ENCODE data around the gene TUBGCP6. TPM values are rescaled to one million over a fixed set of nuclear protein-coding genes. Genes with fewer than 3 reads are reported as not detected.

Gene TUBGCP6
- total RNA-seq, 1 donor from 2014 or later, result 48.5 TPM

DNA sequence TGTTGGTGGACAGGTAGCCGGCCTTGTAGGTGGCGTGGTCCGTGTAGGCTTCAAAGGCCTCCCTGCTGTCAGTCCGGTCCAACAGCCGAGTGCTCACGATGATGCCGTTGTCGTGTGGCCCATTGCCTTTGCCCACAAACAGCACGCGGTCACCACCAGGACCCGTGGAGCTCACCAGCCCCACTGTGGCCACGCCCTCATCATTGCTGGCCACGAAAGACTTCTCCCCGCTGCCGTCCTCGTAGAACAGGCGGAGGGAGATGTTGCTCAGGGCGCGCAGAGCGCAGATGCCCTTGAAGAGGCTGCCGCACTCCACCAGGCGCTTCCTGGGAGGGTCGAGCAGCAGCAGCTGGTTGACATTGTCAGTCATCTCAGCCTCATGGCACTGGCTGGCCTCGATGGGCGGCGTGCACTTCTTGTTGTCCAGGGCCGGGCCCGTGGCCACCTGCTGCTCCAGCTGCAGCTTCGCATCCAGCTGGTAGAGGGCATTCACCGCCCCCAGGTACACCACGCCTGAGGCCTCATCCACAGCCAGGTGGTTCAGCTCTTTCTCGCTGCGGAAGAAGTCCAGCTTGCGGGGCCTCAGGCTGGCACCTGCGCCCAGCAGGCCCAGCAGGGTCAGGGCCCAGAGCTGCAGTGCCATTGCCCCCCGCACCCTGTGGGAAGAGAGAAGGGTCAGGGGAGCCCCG lies 45.3 kb upstream of the TUBGCP6 start:
- Histone ChIP-seq H3K4me1 (peaks cover 45% of the 10 kb centered on the region), H3K27ac (no peak overlapping the region), H3K36me3 (peaks cover 61% of the 10 kb centered on the region), H3K27me3 (ENCODE audit: low read depth) (no peaks in the 10 kb centered on the region), H3K9me3 (no peaks in the 10 kb centered on the region), H3K4me3 (no peak overlapping the region)
- TF ChIP-seq, protein P1, sequence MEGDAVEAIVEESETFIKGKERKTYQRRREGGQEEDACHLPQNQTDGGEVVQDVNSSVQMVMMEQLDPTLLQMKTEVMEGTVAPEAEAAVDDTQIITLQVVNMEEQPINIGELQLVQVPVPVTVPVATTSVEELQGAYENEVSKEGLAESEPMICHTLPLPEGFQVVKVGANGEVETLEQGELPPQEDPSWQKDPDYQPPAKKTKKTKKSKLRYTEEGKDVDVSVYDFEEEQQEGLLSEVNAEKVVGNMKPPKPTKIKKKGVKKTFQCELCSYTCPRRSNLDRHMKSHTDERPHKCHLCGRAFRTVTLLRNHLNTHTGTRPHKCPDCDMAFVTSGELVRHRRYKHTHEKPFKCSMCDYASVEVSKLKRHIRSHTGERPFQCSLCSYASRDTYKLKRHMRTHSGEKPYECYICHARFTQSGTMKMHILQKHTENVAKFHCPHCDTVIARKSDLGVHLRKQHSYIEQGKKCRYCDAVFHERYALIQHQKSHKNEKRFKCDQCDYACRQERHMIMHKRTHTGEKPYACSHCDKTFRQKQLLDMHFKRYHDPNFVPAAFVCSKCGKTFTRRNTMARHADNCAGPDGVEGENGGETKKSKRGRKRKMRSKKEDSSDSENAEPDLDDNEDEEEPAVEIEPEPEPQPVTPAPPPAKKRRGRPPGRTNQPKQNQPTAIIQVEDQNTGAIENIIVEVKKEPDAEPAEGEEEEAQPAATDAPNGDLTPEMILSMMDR (IDR thresholded peaks at IDR 0.05), result no peak
- intact Hi-C loops (cut with DNase I), result no loop called here
- ATAC-seq, result no peak
- no peak for DNase-seq

GRCh38 chr22:50289151-50289941 lies 44.5 kb upstream of the TUBGCP6 start:
- intact Hi-C loops (cut with DNase I), result no loop called here
- no peak for ATAC-seq
- Histone ChIP-seq H3K4me1 (peaks cover 37% of the 10 kb centered on the region), H3K9me3 (no peaks in the 10 kb centered on the region), H3K36me3 (peaks cover 67% of the 10 kb centered on the region), H3K27me3 (ENCODE audit: low read depth) (no peaks in the 10 kb centered on the region), H3K27ac (no peak overlapping the region), H3K4me3 (no peak overlapping the region)
- no peak for DNase-seq
- TF ChIP-seq, protein P1 (IDR thresholded peaks at IDR 0.05), result no peak

- no peak for DNase-seq
- Histone ChIP-seq H3K36me3 (peaks cover 83% of the 10 kb centered on the region), H3K9me3 (no peaks in the 10 kb centered on the region), H3K4me1 (peaks cover 25% of the 10 kb centered on the region), H3K27ac (no peak overlapping the region), H3K4me3 (no peak overlapping the region), H3K27me3 (ENCODE audit: low read depth) (no peaks in the 10 kb centered on the region)
- TF ChIP-seq, protein P1 (IDR thresholded peaks at IDR 0.05), result no peak
- ATAC-seq, result no peak
- intact Hi-C loops (cut with DNase I), result no loop called here
Observed at GRCh38 chr22:50287731-50288130, 42.9 kb upstream of the TUBGCP6 start.

- Histone ChIP-seq H3K27me3 (ENCODE audit: low read depth) (no peaks in the 10 kb centered on the region), H3K4me1 (peaks cover 21% of the 10 kb centered on the region), H3K4me3 (no peak overlapping the region), H3K27ac (no peak overlapping the region), H3K36me3 (peaks cover 92% of the 10 kb centered on the region), H3K9me3 (no peaks in the 10 kb centered on the region)
- TF ChIP-seq, protein P1 (IDR thresholded peaks at IDR 0.05), result no peak
- intact Hi-C loops (cut with DNase I), result no loop called here
- DNase-seq, result no peak
- no peak for ATAC-seq
Observed at GRCh38 chr22:50286701-50287318, 42.0 kb upstream of the TUBGCP6 start.

DNA sequence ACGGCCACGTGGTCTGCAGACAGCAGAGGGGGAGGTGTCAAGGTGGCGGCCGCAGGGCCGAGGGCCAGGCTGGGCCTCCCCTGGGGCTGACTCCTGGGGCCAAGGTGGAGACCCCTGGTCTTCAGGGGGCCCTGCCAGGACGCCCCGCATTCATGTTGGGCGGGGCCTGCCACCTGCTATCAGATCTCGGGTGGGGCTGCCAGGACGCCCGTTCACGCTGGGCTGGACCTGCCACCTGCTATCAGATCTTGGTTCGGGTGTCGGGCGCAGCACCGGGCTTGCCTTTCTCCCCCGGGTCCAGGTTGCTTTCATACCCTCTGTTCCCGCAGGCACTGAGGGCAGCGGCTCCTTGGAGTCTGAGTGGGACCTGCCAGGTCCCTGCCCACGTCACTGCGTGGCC lies 41.5 kb upstream of the TUBGCP6 start:
- Histone ChIP-seq H3K27ac (no peak overlapping the region), H3K27me3 (ENCODE audit: low read depth) (no peaks in the 10 kb centered on the region)

More for the DNA sequence above, 41.5 kb upstream of the TUBGCP6 start:
- Histone ChIP-seq H3K36me3 (peaks cover 95% of the 10 kb centered on the region), H3K4me3 (no peak overlapping the region), H3K9me3 (no peaks in the 10 kb centered on the region), H3K4me1 (peaks cover 21% of the 10 kb centered on the region)
- DNase-seq, result no peak
- ATAC-seq, result no peak
- TF ChIP-seq, protein P1 (IDR thresholded peaks at IDR 0.05), result no peak
- intact Hi-C loops (cut with DNase I), result no loop called here
